SK-N-SH (cell line): ENCODE results near the gene ZNF507.

Source experiments
- EP300 ChIP-seq, 2 experiments: IDR thresholded peaks; 2 replicates each; pipeline versions ENCODE4 v1.4.0 to v1.6.1; 2012; ENCODE audit warnings: borderline replicate concordance in 1 of 2, low read depth in 1 of 2, low read length in 1 of 2
- GATA2 ChIP-seq: sonication (generic); formaldehyde crosslinking; IDR thresholded peaks from 2 replicates; pipeline ENCODE4 v1.5.0; 2020; ENCODE audit warnings: mild to moderate bottlenecking, missing genetic modification reagents
- JUND ChIP-seq: IDR thresholded peaks from 2 replicates; pipeline ENCODE4 v1.4.0; 2012
- NFIC ChIP-seq: IDR thresholded peaks from 2 replicates; pipeline ENCODE4 v1.4.0; 2012; ENCODE audit warnings: borderline replicate concordance
- TF ChIP-seq, protein P1 (sequence below): IDR thresholded peaks from 2 replicates; pipeline ENCODE4; 2012
- TF ChIP-seq, protein P2 (sequence below): fragments of 200-600 bp; sonication (generic); IDR thresholded peaks from 2 replicates; pipeline ENCODE4 v1.6.1; 2017; ENCODE audit warnings: antibody characterized with exemption, mild to moderate bottlenecking, moderate library complexity

- TF ChIP-seq, protein P1, sequence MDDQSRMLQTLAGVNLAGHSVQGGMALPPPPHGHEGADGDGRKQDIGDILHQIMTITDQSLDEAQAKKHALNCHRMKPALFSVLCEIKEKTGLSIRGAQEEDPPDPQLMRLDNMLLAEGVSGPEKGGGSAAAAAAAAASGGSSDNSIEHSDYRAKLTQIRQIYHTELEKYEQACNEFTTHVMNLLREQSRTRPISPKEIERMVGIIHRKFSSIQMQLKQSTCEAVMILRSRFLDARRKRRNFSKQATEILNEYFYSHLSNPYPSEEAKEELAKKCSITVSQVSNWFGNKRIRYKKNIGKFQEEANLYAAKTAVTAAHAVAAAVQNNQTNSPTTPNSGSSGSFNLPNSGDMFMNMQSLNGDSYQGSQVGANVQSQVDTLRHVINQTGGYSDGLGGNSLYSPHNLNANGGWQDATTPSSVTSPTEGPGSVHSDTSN = no peak
- TF ChIP-seq, protein P2, sequence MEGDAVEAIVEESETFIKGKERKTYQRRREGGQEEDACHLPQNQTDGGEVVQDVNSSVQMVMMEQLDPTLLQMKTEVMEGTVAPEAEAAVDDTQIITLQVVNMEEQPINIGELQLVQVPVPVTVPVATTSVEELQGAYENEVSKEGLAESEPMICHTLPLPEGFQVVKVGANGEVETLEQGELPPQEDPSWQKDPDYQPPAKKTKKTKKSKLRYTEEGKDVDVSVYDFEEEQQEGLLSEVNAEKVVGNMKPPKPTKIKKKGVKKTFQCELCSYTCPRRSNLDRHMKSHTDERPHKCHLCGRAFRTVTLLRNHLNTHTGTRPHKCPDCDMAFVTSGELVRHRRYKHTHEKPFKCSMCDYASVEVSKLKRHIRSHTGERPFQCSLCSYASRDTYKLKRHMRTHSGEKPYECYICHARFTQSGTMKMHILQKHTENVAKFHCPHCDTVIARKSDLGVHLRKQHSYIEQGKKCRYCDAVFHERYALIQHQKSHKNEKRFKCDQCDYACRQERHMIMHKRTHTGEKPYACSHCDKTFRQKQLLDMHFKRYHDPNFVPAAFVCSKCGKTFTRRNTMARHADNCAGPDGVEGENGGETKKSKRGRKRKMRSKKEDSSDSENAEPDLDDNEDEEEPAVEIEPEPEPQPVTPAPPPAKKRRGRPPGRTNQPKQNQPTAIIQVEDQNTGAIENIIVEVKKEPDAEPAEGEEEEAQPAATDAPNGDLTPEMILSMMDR = no peak
- TF ChIP-seq GATA2 (no peak), NFIC (no peak), JUND (no peak), EP300 (IDR thresholded peaks at IDR 0.05; ENCODE audit: borderline replicate concordance in 1 of 2, low read depth in 1 of 2, low read length in 1 of 2) (no peak)
These were observed 12.2 kb upstream of the ZNF507 start for GRCh38 chr19:32333227-32333626.
